B cell (primary cell): Measurements from ENCODE around the gene PRSS33. TPM values are rescaled to one million over a fixed set of nuclear protein-coding genes. Genes with fewer than 3 reads are reported as not detected.
A peak's percentile ranks its signal among the peaks of the same experiment; 100 is the strongest.

Experiments used
- ATAC-seq: fragments of 200-7000 bp; cut with Tn5 transposase; one replicate; pipeline ENCODE4 v1.10.0; 2021; ENCODE audit warnings: low read depth, mild to moderate bottlenecking, moderate number of reproducible peaks, moderate library complexity
- CTCF ChIA-PET: fragments of 350-600 bp; sonication (Branson Sonifier 250); formaldehyde crosslinking; loops from one replicate; lab custom pipeline; 2021; ENCODE audit warnings: antibody characterized with exemption, inconsistent platforms; lab: Charles Lee
- POLR2A ChIA-PET: fragments of 350-600 bp; sonication (Branson Sonifier 250); formaldehyde crosslinking; loops from one replicate; lab custom pipeline; 2021; ENCODE audit warnings: antibody characterized with exemption; lab: Charles Lee
- DNase-seq: peaks from one replicate; pipeline ENCODE4 v3.0.0; 2013
- H2AFZ ChIP-seq: 2 replicates; pipeline ENCODE4 v1.6.1; 2012; ENCODE audit warnings: mild to moderate bottlenecking, low read depth, low read length; ENCODE audit not compliant: insufficient read depth, poor library complexity, severe bottlenecking
- H3K27ac ChIP-seq, 2 donors: 1 replicate in 1 of 2; 2 replicates in 1 of 2; pipeline ENCODE4 v1.5.1; 2012 to 2013; ENCODE audit warnings: low read length in 2 of 2, mild to moderate bottlenecking in 2 of 2, moderate library complexity in 1 of 2
- H3K27me3 ChIP-seq, 4 experiments: fragments of 200-600 bp in 1 of 4; sonication (generic) in 1 of 4; replicated peaks in 1 of 4; 1 replicate in 2 of 4; 2 replicates in 2 of 4; pipeline versions ENCODE4 v1.6.1 to v1.7.0; 2013 to 2016; ENCODE audit warnings: low read length in 3 of 4, mild to moderate bottlenecking in 2 of 4, mixed read lengths in 1 of 4, moderate library complexity in 1 of 4; ENCODE audit not compliant: insufficient read depth in 4 of 4, control insufficient read depth in 3 of 4; ENCODE audit errors: control extremely low read depth in 1 of 4
- H3K36me3 ChIP-seq, 2 experiments: replicated peaks in 1 of 2; 1 replicate in 1 of 2; 2 replicates in 1 of 2; pipeline versions ENCODE4 v1.6.1 to v1.7.1; 2013; ENCODE audit warnings: low read length in 1 of 2; ENCODE audit not compliant: insufficient read depth in 2 of 2, control insufficient read depth in 1 of 2; ENCODE audit errors: control extremely low read depth in 1 of 2, extremely low read depth in 1 of 2
- H3K4me1 ChIP-seq, 2 donors: fragments of 200-600 bp in 1 of 2; sonication (generic) in 1 of 2; 1 replicate in 1 of 2; 2 replicates in 1 of 2; pipeline versions ENCODE4 v1.5.1 to v1.6.1; 2013 to 2017; ENCODE audit warnings: low read length in 2 of 2; ENCODE audit not compliant: control insufficient read depth in 2 of 2, insufficient read depth in 2 of 2
- H3K4me2 ChIP-seq: replicated peaks from 2 replicates; pipeline ENCODE3; 2012; ENCODE audit warnings: mild to moderate bottlenecking, low read depth, low read length; ENCODE audit not compliant: poor library complexity, severe bottlenecking
- H3K4me3 ChIP-seq, 5 experiments: fragments of 200-600 bp in 1 of 5; sonication (generic) in 1 of 5; 1 replicate in 3 of 5; 2 replicates in 2 of 5; pipeline versions ENCODE4 v1.5.1 to v1.7.0; 2011 to 2016; ENCODE audit warnings: low read length in 4 of 5, mild to moderate bottlenecking in 4 of 5, low read depth in 2 of 5, control low read depth in 1 of 5, moderate library complexity in 1 of 5; ENCODE audit not compliant: insufficient read depth in 1 of 5; ENCODE audit errors: control extremely low read depth in 1 of 5, extremely low read depth in 1 of 5
- H3K79me2 ChIP-seq: fragments of 200-600 bp; sonication (generic); one replicate; pipeline ENCODE4 v1.6.0; 2016; ENCODE audit warnings: low read length; ENCODE audit not compliant: control insufficient read depth, insufficient read depth
- H3K9ac ChIP-seq: fragments of 200-600 bp; sonication (generic); 2 replicates; pipeline ENCODE4 v1.6.1; 2017; ENCODE audit warnings: mild to moderate bottlenecking, low read length, moderate library complexity
- H3K9me3 ChIP-seq, 3 donors: one replicate each; pipeline versions ENCODE4 v1.6.1 to v1.7.1; 2013; ENCODE audit warnings: low read length in 2 of 3; ENCODE audit not compliant: control insufficient read depth in 2 of 3, insufficient read depth in 1 of 3; ENCODE audit errors: control extremely low read depth in 1 of 3
- H4K20me1 ChIP-seq: 2 replicates; pipeline ENCODE4 v1.6.0; 2012; ENCODE audit warnings: mild to moderate bottlenecking, low read length; ENCODE audit not compliant: insufficient read depth, control insufficient read depth, poor library complexity, severe bottlenecking
- H3K27ac Mint-ChIP-seq: one replicate; pipeline ENCODE4 v1.8.0; 2021; ENCODE audit warnings: mixed read lengths
- H3K27me3 Mint-ChIP-seq: one replicate; pipeline ENCODE4 v1.8.0; 2021; ENCODE audit warnings: mixed read lengths
- H3K4me1 Mint-ChIP-seq: one replicate; pipeline ENCODE4 v1.8.0; 2021; ENCODE audit warnings: mixed read lengths
- H3K4me3 Mint-ChIP-seq: one replicate; pipeline ENCODE4 v1.8.0; 2021; ENCODE audit warnings: mixed read lengths
- H3K9me3 Mint-ChIP-seq: one replicate; pipeline ENCODE4 v1.8.0; 2022; ENCODE audit warnings: mixed read lengths; ENCODE audit not compliant: insufficient read depth
- EZH2 ChIP-seq: IDR thresholded peaks from 2 replicates; pipeline ENCODE4 v1.6.1; 2012; ENCODE audit warnings: borderline replicate concordance, low read depth, mild to moderate bottlenecking, moderate library complexity, low read length; ENCODE audit not compliant: insufficient read depth, poor library complexity, severe bottlenecking
- WGBS: methylation state at CpG from one replicate; pipeline ENCODE4 v1.1.5; 2013; ENCODE audit warnings: missing lambda C conversion rate; ENCODE audit not compliant: insufficient coverage; 5-methylcytosine and 5-hydroxymethylcytosine counted together
- intact Hi-C: fragments of 100-400 bp; cut with micrococcal nuclease; formaldehyde crosslinking; loops from one replicate; pipeline ENCODE4 v1.10.0; 2022
- polyA plus RNA-seq: library from polyadenylated mRNA; depleted of rRNA; stranded (reverse); fragments of >200 nt; gene quantifications from 2 replicates; pipeline ENCODE4 v1.2.3, GENCODE V29; 2012
- total RNA-seq, 2 donors: library from RNA; stranded (reverse); fragments of 120-200 nt in 1 of 2; gene quantifications; 1 replicate in 1 of 2; 2 replicates in 1 of 2; pipeline versions ENCODE4 v1.2.3 to v1.2.4, GENCODE V29; 2013 to 2022
- TF ChIP-seq, protein P1 (sequence below): fragments of 200-600 bp; IDR thresholded peaks from one replicate; pipeline ENCODE4 v1.8.0; 2022; ENCODE audit warnings: antibody characterized with exemption, mild to moderate bottlenecking

The PRSS33 gene
- total and polyA plus RNA-seq, 2 donors (not counting 1 experiment from before 2014, with no cell fraction given): not detected

DNA sequence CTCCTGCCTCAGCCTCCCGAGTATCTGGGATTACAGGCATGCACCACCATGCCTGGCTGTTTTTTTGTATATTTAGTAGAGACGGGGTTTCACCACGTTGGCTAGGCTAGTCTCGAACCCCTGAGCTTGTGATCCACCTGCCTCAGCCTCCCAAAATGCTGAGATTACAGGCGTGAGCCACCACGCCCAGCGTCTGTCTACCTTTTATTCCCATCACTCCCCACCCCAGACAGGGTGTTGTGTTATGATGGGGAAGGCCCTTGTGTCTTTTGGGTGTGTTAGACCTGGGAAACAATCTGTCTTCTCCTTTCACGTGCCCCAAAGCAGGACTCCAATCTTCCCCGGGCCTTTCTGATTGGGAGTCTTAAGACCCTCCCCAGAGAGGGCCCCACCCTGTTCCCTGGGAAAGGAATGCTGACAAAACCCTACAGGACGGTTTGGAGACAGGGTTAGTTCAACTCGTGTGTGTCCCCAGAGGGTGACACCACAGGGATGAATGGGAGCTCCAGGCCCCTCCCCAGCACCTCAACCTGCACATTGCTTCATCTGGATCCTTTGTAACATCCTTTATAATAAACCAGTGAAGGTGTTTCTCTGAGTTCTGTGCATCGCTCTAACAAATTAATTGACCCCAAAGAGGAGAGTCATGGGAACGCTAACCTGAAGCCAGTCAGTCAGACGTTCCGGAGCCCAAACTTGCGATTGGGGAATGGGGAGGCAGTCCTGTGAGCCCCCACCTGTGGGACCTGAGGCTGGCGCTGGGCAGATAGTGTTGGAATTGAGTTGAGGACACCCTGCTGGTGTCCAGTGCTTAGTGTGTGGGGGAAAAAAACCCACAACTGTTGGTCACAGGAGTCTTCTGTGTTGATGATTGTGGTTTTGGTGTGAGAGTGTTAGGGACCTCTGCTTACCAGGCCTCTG lies 7.1 kb downstream of the PRSS33 start:
- peak overlapping the region; percentile 26 for H3K4me3 Mint-ChIP-seq
- intact Hi-C loops: loop anchor here (5.0 to 10.0 kb wide), 4 partner anchors 85 to 788 kb away; partner anchors contain the start of genes KCTD5 and PKMYT1
- H3K9me3 Mint-ChIP-seq: no peaks in the 10 kb centered on the region
- peaks cover 33% of the 10 kb centered on the region for H3K79me2 ChIP-seq
- no peak overlapping the region for H3K9ac ChIP-seq
- H3K4me2 ChIP-seq: no peak overlapping the region
- peaks cover 28% of the 10 kb centered on the region for H3K4me1 Mint-ChIP-seq
- H4K20me1 ChIP-seq: peaks cover 9% of the 10 kb centered on the region
- H3K36me3 ChIP-seq: no peaks in the 10 kb centered on the region
- H3K27ac ChIP-seq: no peak overlapping the region
- no peaks in the 10 kb centered on the region for H3K27me3 Mint-ChIP-seq
- POLR2A ChIA-PET: no interaction called here
- peak overlapping the region; percentile 53 for H3K27ac Mint-ChIP-seq
- H2AFZ ChIP-seq: no peak overlapping the region
- peaks cover 0 to 7% (median 0%) of the 10 kb centered on the region in 4 experiments for H3K27me3 ChIP-seq
- H3K4me1 ChIP-seq: peaks cover 17 to 35% of the 10 kb centered on the region in 2 donors
- ATAC-seq (no peak), DNase-seq (no peak)
- no peak for TF ChIP-seq EZH2
- TF ChIP-seq, protein P1, sequence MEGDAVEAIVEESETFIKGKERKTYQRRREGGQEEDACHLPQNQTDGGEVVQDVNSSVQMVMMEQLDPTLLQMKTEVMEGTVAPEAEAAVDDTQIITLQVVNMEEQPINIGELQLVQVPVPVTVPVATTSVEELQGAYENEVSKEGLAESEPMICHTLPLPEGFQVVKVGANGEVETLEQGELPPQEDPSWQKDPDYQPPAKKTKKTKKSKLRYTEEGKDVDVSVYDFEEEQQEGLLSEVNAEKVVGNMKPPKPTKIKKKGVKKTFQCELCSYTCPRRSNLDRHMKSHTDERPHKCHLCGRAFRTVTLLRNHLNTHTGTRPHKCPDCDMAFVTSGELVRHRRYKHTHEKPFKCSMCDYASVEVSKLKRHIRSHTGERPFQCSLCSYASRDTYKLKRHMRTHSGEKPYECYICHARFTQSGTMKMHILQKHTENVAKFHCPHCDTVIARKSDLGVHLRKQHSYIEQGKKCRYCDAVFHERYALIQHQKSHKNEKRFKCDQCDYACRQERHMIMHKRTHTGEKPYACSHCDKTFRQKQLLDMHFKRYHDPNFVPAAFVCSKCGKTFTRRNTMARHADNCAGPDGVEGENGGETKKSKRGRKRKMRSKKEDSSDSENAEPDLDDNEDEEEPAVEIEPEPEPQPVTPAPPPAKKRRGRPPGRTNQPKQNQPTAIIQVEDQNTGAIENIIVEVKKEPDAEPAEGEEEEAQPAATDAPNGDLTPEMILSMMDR: no peak
- no peaks in the 10 kb centered on the region for H3K9me3 ChIP-seq
- CTCF ChIA-PET: no interaction called here
- WGBS: 90% methylated on average over 10 of the region's 17 CpGs
- H3K4me3 ChIP-seq: no peak overlapping the region
